Dermis microvascular lymphatic vessel endothelial cell (primary cell): Measurements from ENCODE around the gene ANO4. TPM values are rescaled to one million over a fixed set of nuclear protein-coding genes. Genes with fewer than 3 reads are reported as not detected.
"Not testable (repeated sequence)": the region's sequence is repeated elsewhere in the genome, so short reads cannot be mapped to it uniquely, and the experiment has no call there.

ENCODE experiments used
- DNase-seq, 2 donors: peaks; one replicate each; pipeline versions ENCODE4 v3.0.0 to v3.0.0-alpha.2; 2010; ENCODE audit warnings: low read depth in 2 of 2
- total RNA-seq: library from RNA; depleted of rRNA; stranded (reverse); fragments of >200 nt; gene quantifications from 2 replicates; pipeline ENCODE4 v1.2.1, GENCODE V29; 2014

The ANO4 gene
- total RNA-seq, 1 donor from 2014 or later: 1.7 TPM

DNA sequence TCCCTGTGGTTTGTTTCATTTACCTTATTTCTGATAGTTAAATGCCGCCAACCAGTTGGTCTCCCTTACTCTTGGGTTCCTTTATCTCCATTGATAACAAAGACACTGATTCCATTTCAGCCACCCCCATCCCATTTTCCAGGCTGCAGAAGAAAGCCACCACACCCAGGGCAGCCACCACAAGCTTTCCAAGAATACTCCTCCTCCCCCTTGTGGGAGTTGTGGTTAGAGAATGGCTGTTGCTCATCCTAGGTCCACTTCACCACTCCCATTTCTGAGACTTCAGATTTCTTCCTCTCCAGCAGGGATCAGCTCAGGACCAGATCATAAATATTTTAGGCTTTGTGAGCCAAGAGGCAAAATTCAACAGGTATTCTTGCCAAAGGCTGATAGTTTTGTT is 73.9 kb downstream of the ANO4 start:
- DNase-seq: no peak

GRCh38 chr12:100871195-100871734 is 76.7 kb downstream of the ANO4 start:
- no peak for DNase-seq

DNA sequence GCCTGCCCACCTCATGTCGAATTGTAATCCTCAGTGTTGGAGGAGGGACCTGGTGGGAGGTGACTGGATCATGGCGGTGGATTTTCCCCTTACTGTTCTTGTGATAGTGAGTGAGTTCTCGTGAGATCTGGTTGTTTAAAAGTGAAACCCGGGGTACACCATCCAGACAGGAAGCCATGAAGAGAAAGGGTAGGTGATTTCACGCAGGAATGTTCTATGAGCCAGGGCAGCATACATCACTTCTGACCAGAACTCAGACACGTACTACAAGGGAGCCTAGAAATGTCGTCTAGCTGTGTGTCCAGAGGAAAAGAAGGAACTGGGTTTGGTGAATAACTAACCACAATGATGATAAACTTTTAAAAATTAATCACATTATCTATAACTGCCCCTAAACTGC is 80.6 kb downstream of the ANO4 start:
- DNase-seq: no peak

DNA sequence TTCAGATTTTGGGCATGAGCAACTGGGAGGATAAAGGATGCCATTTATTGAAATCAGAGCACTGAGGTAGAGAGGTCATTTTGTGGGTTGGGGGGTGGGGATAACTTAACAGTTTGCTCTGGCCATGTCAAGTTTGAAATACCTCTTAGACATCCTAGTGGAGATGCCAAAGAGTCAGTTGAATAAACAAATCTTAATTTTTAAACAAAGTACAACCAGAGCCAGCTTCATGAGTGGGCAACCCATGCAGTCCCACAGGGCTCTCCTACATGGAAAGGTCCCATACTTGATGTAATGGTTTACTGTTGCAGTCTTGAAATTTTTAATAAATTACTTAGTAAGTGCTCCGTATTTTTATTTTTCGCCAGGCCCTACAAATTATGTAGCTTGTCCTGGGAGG is 81.2 kb downstream of the ANO4 start:
- no peak for DNase-seq

- DNase-seq: no peak
These were observed 83.2 kb downstream of the ANO4 start for GRCh38 chr12:100877776-100878175.

DNA sequence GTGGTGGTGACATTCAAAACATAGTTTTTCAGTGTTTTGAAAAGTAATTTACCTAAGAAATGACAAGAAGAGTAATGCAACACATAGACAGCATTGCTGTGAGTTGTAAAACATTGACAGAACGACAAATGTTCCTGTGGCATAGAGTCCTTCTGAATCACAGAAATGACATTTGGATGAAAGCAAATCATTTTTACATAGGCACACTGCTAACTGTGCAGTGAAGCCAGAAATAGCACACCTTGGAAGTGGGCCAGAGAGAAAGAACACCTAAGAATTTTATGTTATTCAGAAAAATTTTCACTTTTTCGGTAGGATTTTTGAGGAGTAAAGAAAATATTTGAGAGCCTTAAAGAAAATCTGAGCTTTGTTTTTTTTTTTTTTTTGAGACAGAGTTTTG is 100.6 kb downstream of the ANO4 start:
- DNase-seq: no peak

GRCh38 chr12:100896192-100896591 is 101.6 kb downstream of the ANO4 start:
- DNase-seq: no peak

- no peak for DNase-seq
These were observed 102.7 kb downstream of the ANO4 start for GRCh38 chr12:100897240-100897639.

GRCh38 chr12:100899301-100899700 is 104.7 kb downstream of the ANO4 start:
- DNase-seq: no peak

DNA sequence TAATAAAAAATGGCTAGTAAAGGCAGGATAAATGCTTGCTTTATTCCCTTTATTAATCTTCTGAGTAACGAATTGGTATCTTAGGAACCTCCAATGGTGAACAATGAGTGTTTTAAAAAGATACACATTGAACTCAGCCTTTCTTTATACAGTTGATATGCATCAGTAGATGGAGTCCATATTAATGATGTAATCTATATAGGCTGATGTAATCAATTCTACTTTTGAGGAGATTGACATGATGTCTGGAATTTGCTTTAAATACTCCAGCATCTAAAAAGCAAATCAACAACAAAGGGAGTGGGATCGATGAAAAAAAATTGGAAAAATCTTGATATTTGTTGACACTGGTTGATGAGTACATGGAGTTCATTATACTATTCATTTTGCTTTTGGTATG is 106.2 kb downstream of the ANO4 start:
- no peak for DNase-seq

GRCh38 chr12:100901266-100901665 is 106.7 kb downstream of the ANO4 start:
- DNase-seq: no peak

GRCh38 chr12:100904270-100904669 is 109.7 kb downstream of the ANO4 start:
- no peak for DNase-seq

DNA sequence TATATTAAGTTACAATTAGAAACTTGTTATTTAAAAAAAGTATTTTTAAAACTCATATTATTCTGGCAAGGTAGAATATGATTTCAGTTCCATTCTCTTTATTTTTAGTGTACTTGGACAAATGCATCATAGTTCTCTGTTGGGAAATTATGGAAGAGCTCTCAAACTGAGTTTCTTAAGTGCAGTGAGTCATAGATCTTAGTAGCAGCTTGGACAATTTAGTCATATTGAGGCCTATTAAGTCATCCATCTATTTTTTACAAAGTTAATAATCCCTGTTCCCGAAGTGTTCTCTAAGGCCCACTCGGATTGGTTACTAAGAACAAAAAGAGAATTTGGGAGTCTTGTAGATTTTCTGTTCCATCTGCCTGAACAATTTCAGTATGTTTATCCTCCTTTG is 113.9 kb downstream of the ANO4 start:
- no peak for DNase-seq

GRCh38 chr12:100913872-100914592 is 119.5 kb downstream of the ANO4 start:
- DNase-seq: no peak

DNA sequence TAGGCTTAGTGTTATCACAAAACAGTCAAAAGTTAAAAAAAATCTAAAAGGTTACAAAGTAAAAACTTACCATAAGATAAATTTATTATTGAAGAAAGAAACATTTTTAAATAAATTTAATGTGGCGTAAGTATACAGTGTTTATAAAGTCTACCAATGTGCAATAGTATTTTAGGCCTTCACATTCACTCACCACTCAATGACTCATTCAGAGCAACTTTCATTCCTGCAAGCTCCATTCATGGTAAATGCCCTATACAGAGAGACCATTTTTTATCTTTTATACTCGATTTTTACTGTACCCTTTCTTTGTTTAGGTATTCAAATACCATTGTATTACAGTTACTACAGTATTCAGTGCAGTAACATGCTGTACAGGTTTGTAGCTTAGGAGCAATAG is 124.5 kb downstream of the ANO4 start:
- no peak for DNase-seq

GRCh38 chr12:100920493-100920892 is 125.9 kb downstream of the ANO4 start:
- DNase-seq: no peak

DNA sequence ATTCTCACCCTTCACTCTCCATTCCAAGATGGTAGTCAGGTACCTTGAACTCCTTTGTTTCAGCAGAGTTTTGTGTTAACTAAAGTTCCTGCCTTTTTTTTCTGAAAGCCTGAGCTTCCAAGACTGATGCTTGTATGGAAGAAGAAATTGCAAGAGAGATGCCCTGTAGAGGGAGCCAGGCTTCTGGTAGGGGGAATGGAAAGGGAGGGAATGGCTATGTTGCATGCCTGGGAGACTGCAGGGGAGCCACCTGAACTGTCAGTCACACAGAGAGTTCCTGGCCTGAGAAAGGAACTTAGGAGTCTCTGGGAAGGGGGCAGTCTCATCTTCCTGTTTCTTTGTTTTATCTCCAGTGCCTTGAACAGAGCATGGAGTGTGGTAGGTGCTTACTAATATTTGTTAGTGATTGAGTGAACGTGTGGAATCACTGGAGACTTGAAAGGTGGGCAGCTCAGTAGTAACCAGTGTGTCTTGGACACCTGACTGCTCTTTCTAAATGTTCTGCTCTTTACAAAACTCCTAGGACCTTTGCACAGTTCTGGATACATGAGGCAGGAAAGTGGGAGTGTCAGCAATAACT is 132.2 kb downstream of the ANO4 start:
- peak; percentile 37 to 48 for DNase-seq

DNA sequence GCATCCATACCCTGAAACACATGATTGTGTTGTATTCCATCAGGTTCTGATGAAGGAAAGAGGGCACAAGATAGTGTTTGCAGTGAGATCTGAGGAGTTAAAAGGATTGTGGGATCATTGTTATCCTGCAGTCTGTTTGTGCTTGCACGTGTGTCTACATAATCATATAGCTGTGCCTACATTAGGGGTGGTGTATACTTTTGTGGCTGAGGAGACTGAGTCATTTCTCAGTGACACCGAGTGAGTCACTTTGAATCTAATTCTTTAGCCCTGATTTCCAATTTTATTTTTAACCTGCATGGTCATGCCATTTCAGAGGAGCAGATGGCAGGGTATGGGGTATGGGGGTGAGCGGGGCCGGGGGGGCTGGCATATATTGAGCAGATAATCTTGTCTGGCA is 133.2 kb downstream of the ANO4 start:
- DNase-seq: peak in 1 of 2 donors; percentile 33

DNA sequence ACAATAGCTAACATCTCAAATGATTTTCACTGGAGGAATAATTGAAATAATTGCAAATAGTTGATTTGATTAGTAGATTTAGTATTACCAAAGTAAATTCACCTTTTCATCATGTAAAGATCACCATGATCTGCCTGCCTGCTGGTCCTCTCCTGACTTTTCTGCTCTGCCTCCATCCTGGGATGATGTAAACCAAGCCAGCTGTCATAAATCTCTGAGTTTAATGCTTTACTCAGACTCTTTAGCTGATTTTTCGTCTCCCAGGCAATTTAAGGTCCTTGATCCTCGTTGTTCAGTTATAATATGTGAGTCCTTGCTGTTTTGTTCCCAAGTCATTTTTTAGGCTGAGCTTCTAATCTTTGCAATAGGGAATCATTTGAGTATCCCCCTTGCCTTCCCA is 138.0 kb downstream of the ANO4 start:
- DNase-seq: no peak

DNA sequence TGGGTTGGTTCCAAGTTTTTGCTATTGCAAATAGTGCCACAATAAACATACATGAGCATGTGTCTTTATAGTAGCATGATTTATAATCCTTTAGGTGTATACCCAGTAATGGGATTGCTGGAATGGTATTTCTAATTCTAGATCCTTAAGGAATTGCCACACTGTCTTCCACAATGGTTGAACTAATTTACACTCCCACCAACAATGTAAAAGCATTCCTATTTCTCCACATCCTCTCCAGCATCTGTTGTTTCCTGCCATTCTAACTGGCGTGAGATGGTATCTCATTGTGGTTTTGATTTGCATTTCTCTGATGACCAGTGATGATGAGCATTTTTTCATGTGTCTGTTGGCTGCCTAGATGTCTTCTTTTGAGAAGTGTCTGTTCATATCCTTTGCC is 139.0 kb downstream of the ANO4 start:
- not testable (repeated sequence) for DNase-seq

DNA sequence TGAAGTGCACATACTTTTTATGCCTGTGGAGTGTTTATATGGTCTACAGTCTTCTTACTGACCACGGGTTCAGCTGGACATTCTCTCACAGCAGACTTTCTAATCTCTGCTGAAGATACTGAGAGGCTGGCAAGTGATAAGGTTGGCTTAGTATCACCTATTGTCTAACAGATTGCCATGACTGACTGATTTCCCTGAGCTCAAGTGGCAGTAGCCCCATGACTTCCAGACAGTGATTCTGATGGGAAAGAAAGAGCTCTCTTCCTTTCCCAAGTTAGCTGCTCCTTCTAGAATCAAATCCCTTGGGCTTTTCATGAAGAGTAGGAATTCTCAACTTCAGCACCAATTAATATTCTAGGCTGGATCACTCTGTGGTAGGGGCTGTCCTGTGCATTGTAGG is 141.4 kb downstream of the ANO4 start:
- no peak for DNase-seq

DNA sequence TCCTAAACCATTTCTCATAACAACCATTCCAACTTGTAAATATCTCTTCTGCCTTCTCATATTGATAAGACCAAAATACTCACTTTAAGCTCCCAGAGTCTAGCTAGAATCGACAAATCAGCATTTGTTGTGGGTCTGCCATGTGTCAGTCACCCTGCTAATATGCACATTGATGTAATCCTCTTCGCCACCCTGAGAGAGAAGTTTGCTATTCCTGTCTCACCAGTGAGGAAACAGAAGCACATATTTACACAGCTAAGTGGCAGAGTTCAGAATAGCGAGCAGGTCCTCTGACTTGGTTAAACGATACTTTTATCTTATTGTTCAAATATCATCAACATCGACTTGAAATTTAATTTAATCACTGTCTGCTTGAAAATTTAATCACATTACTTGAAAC is 142.1 kb downstream of the ANO4 start:
- no peak for DNase-seq

GRCh38 chr12:100940503-100940902 is 145.9 kb downstream of the ANO4 start:
- DNase-seq: no peak
